ENCODE data around the gene WDR81.
A peak's percentile ranks its signal among the peaks of the same experiment; 100 is the strongest.
"Not testable (repeated sequence)": the region's sequence is repeated elsewhere in the genome, so short reads cannot be mapped to it uniquely, and the experiment has no call there.

Gene WDR81

GRCh38 chr17:1755827-1756262 is 31.3 kb downstream of the WDR81 start:
- no peak for DNase-seq

GRCh38 chr17:1758807-1759206 is 34.3 kb downstream of the WDR81 start:
- peak; percentile 4 to 29 for DNase-seq

DNA sequence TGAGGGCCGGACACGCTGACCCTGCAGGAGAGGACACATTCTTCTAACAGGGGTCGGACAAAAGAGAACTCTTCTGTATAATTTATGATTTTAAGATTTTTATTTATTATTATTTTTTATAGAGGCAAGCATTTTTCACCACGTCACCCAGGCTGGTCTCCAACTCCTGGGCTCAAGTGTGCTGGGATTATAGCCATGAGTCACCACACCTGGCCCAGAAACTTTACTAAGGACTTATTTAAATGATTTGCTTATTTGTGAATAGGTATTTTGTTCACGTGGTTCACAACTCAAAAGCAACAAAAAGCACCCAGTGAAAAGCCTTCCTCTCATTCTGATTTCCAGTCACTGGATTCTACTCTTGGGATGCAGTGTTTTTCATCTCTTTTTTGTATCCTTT is 35.0 kb downstream of the WDR81 start:
- DNase-seq: no peak

DNA sequence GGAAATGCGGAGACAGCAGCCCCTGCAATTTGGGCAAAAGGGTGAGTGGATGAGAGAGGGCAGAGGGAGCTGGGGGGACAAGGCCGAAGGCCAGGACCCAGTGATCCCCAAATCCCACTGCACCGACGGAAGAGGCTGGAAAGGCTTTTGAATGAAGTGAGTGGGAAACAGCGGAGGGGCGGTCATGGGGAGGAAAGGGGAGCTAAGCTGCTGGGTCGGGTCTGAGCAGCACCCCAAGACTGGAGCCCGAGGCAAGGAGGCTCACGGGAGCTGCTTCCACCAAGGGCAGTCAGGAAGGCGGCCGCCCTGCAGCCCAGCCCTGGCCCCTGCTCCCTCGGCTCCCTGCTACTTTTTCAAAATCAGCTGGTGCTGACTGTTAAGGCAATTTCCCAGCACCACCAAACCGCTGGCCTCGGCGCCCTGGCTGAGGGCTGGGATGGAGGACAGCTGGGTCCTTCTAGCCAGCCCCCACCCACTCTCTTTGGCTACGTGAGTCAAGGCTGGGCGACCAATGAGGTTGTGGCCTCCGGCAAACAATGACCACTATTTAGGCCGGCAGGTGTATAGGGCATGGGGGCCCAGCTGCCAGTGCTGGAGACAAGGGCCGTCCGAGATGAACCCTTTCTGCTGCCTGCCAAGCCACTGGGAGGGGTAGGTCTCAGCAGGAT is 37.9 kb downstream of the WDR81 start:
- no peak for DNase-seq

DNA sequence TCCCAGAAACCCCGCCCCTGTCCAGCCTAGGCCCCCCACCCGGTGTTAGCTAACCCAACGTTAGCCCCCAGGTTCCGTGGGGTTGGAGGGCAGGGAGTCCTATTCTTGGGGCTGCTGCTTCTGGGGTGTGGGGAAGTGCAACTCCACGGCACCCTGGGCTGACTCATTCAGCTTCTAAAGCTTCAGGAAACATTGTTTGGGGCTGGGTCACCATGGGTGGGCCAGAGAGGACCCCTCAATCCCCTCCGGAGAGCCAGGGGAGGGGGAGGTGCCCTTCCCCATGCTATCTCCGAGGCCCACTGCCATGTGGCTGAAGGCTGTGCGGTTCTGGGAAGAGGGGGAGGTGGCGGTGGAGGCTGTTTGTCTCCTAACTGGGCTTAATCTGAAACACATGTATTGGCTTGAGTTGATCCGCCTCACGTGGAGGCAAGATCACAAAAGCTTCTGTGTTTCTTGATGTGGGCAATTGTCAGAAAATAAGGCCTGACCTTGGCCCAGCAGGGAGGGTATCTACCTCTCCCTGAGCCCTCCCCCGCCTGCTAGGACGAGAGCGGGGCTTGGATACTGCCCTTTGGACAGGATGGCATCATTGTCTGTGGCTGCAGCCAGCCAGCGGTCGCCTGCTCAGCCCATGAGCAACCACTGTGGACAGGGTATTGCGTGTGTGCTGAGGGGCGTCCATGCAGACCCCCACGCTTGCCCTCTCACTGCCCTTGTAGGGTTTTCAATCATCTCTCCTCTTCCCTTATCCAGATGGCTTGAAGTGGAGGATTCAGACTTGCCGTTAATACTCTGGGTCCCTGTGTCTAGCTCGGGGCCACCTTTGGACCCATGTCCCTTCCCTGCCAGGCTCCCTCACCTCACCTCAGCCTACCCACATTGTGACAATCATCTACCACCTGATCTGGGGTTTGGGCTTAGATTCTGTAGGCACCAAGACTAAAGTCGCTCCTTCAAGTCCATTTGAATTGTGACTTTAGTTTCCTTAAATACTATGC is 38.7 kb downstream of the WDR81 start:
- no peak for DNase-seq

DNA sequence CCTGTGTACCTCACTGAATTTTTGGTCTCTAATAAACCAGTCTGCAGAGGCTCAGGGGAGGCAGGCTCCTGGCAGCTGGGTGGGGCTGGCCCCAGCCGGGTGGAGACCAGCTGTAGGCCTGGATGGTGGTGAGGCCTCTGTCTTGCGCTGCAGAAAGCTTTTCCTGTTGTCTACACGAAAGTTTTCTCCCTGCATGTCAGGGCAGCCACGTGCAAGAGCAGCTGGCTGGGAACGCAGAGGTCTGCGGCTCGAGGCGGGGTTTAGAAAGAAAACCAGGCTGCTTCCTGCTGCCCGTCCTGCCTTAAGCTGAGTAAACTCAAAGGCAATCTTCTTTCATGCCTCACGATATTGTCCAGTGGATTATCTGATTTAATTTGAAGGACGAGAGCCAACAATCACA is 39.8 kb downstream of the WDR81 start:
- peak; percentile 51 to 71 for DNase-seq

DNA sequence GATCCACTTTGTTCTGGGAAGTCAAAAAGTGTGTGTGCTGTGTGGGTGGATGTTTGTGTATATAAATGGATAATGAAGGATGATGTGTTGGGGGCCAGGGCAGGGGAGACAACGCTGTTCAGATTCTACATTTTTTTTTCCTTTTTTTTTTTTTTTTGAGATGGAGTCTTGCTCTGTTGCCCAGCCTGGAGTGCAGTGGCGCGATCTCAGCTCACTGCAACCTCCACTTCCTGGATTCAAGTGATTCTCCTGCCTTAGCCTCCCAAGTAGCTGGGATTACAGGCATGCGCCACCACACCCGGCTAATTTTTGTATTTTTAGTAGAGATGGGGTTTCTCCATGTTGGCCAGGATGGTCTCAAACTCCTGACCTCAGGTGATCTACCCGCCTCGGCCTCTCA is 40.2 kb downstream of the WDR81 start:
- DNase-seq: not testable (repeated sequence)

- DNase-seq: no peak
Observed at GRCh38 chr17:1765576-1765975, 41.1 kb downstream of the WDR81 start.

- no peak for DNase-seq
Observed at GRCh38 chr17:1766382-1767135, 42.1 kb downstream of the WDR81 start.

DNA sequence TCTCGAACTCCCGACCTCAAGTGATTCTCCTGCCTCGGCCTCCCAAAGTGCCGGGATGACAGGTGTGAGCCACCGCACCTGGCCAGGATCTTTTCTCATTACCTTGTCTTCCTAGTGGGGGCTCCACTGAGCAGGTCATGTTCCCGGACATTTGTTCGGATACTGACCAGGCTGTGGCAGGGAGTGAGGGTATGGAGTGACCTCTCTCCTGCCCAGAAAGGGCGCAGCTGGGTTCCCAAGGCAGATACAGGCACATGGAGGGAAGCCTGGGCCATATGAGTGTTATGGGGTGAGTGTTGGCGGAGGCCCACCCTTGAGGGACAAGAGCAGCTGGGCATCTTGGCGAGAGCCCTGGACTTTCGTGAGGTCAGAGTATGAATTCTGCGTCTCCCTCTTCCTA is 42.9 kb downstream of the WDR81 start:
- no peak for DNase-seq

DNA sequence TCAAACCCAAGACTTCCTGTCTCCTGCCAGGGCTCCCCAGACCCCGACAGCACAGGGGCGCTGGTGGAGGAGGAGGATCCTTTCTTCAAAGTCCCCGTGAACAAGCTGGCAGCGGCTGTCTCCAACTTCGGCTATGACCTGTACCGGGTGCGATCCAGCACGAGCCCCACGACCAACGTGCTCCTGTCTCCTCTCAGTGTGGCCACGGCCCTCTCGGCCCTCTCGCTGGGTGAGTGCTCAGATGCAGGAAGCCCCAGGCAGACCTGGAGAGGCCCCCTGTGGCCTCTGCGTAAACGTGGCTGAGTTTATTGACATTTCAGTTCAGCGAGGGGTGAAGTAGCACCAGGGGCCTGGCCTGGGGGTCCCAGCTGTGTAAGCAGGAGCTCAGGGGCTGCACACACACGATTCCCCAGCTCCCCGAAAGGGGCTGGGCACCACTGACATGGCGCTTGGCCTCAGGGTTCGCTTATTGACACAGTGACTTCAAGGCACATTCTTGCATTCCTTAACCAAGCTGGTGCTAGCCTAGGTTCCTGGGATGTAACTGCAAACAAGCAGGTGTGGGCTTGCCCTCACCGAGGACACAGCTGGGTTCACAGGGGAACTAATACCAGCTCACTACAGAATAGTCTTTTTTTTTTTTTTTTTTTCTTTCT is 45.4 kb downstream of the WDR81 start:
- DNase-seq: no peak

GRCh38 chr17:1773000-1773695 is 48.6 kb downstream of the WDR81 start:
- not testable (repeated sequence) for DNase-seq

GRCh38 chr17:1773696-1774181 is 49.2 kb downstream of the WDR81 start:
- no peak for DNase-seq

- DNase-seq: no peak
Observed at GRCh38 chr17:1774390-1775176, 50.1 kb downstream of the WDR81 start.

GRCh38 chr17:1776328-1776727 is 51.8 kb downstream of the WDR81 start:
- no peak for DNase-seq

- no peak for DNase-seq
Observed at GRCh38 chr17:1776857-1777256, 52.4 kb downstream of the WDR81 start.

- no peak for DNase-seq
Observed at GRCh38 chr17:1779571-1780131, 55.1 kb downstream of the WDR81 start.

DNA sequence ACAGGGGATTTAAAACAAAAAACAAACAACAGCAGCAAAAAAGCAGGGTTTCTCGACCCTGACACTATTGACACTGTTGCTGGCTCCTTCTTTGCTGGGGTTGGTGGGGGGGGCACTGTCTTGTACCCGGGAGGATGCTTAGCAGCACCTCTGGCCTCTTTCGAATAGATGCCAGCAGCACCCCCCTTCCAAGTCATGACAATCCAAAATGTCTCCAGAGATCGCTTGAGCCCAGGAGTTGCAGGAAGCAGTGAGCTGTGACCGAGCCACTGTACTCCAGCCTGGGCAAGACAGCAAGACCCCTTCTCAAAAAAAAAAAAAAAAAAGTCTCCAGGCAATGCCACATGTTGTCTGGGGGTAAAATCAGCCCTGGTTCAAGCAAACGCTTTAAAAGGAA is 57.7 kb downstream of the WDR81 start:
- no peak for DNase-seq

DNA sequence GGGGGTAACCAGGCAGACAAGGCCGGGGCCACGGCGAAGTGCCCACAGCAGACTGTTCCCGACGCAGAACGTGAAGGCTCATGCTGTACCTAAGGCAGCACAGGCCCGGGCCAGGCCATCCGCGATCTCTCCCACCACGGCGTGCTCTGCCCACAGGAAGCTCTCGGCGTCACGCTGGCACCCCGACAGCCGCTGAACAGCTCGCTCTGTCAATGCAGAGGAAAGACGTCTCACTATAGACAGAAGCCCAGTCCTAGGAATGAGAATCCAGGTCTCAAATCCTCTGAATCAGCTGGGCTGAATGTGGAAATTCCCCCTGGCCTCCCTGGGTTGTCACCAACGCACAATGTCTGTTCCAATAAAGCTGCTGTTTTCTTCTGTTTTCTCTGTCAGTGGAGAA is 58.8 kb downstream of the WDR81 start:
- DNase-seq: no peak

GRCh38 chr17:1783834-1784611 is 59.5 kb downstream of the WDR81 start:
- peak in 1 of 2 experiments; percentile 17 for DNase-seq
